WTC11 (cell line): ENCODE measurements around the gene HOXD8. TPM values are rescaled to one million over a fixed set of nuclear protein-coding genes. Genes with fewer than 3 reads are reported as not detected.

Experiments
- ATAC-seq: fragments of 200-7000 bp; cut with Tn5 transposase; 2 replicates; pipeline ENCODE4 v1.10.0; 2021; ENCODE audit warnings: mild to moderate bottlenecking, moderate library complexity
- CTCF ChIA-PET: fragments of 300-600 bp; sonication (Branson Sonifier 250); formaldehyde crosslinking; loops from one replicate; lab custom pipeline; 2021; ENCODE audit warnings: antibody characterized with exemption; lab: Charles Lee
- POLR2A ChIA-PET: fragments of 350-600 bp; sonication (Branson Sonifier 250); formaldehyde crosslinking; loops from one replicate; lab custom pipeline; 2021; ENCODE audit warnings: antibody characterized with exemption; lab: Charles Lee
- DNase-seq: peaks from one replicate; pipeline ENCODE4 v3.0.0; 2021; ENCODE audit warnings: low spot score
- H3K27ac Mint-ChIP-seq: 2 replicates; pipeline ENCODE4 v1.8.0; 2021; ENCODE audit warnings: mixed read lengths
- H3K27me3 Mint-ChIP-seq: 2 replicates; pipeline ENCODE4 v1.8.0; 2021; ENCODE audit warnings: low read depth, mild to moderate bottlenecking, moderate library complexity, mixed read lengths
- H3K36me3 Mint-ChIP-seq: 2 replicates; pipeline ENCODE4 v1.8.0; 2021; ENCODE audit warnings: mixed read lengths
- H3K4me1 Mint-ChIP-seq: 2 replicates; pipeline ENCODE4 v1.8.0; 2022; ENCODE audit warnings: mixed read lengths
- H3K4me3 Mint-ChIP-seq: 2 replicates; pipeline ENCODE4 v1.8.0; 2021; ENCODE audit warnings: mild to moderate bottlenecking, moderate library complexity, mixed read lengths
- H3K9me3 Mint-ChIP-seq: 2 replicates; pipeline ENCODE4 v1.8.0; 2021; ENCODE audit warnings: mixed read lengths
- ATF2 ChIP-seq: sonication (generic); formaldehyde crosslinking; IDR thresholded peaks from 2 replicates; pipeline ENCODE4 v1.8.1; 2022; ENCODE audit warnings: low read depth, missing genetic modification reagents, borderline replicate concordance
- ATF6 ChIP-seq: sonication (generic); formaldehyde crosslinking; IDR thresholded peaks from 2 replicates; pipeline ENCODE4 v1.8.1; 2023; ENCODE audit warnings: mild to moderate bottlenecking, missing genetic modification reagents
- CREB1 ChIP-seq: sonication (generic); formaldehyde crosslinking; IDR thresholded peaks from 2 replicates; pipeline ENCODE4 v1.8.0; 2023; ENCODE audit warnings: mild to moderate bottlenecking, missing genetic modification reagents
- FOXK1 ChIP-seq: sonication (generic); formaldehyde crosslinking; IDR thresholded peaks from 2 replicates; pipeline ENCODE4 v1.8.0; 2022; ENCODE audit warnings: mild to moderate bottlenecking, moderate library complexity, missing genetic modification reagents
- HMGA2 ChIP-seq: fragments of 250-450 bp; sonication (Bioruptor Pico); IDR thresholded peaks from 2 replicates; pipeline ENCODE4 v1.4.0; 2021; ENCODE audit warnings: mild to moderate bottlenecking, moderate library complexity
- HMGXB4 ChIP-seq: sonication (generic); formaldehyde crosslinking; IDR thresholded peaks from 2 replicates; pipeline ENCODE4 v1.8.1; 2023; ENCODE audit warnings: mild to moderate bottlenecking, moderate library complexity, missing genetic modification reagents
- MAX ChIP-seq: sonication (generic); formaldehyde crosslinking; IDR thresholded peaks from 2 replicates; pipeline ENCODE4 v1.8.0; 2022; ENCODE audit warnings: mild to moderate bottlenecking, missing genetic modification reagents
- MYBL2 ChIP-seq: sonication (generic); formaldehyde crosslinking; IDR thresholded peaks from 2 replicates; pipeline ENCODE4 v1.8.1; 2023; ENCODE audit warnings: mild to moderate bottlenecking, moderate library complexity, missing genetic modification reagents
- NFATC4 ChIP-seq: fragments of 250-450 bp; sonication (Bioruptor Pico); IDR thresholded peaks from 2 replicates; pipeline ENCODE4 v1.9.0; 2021; ENCODE audit warnings: mild to moderate bottlenecking
- NR3C1 ChIP-seq: sonication (generic); formaldehyde crosslinking; conservative IDR thresholded peaks from 2 replicates; pipeline ENCODE4 v1.8.1; 2023; ENCODE audit warnings: low read depth, mild to moderate bottlenecking, missing genetic modification reagents
- RELA ChIP-seq: sonication (generic); formaldehyde crosslinking; IDR thresholded peaks from 2 replicates; pipeline ENCODE4 v1.8.1; 2022; ENCODE audit warnings: missing genetic modification reagents, mild to moderate bottlenecking, borderline replicate concordance
- TCF7 ChIP-seq: sonication (generic); formaldehyde crosslinking; IDR thresholded peaks from 2 replicates; pipeline ENCODE4 v1.8.0; 2022; ENCODE audit warnings: mild to moderate bottlenecking, low read depth, missing genetic modification reagents, moderate library complexity
- TEAD1 ChIP-seq: sonication (generic); formaldehyde crosslinking; IDR thresholded peaks from 2 replicates; pipeline ENCODE4 v1.8.0; 2022; ENCODE audit warnings: mild to moderate bottlenecking, missing genetic modification reagents
- TP53 ChIP-seq: sonication (generic); formaldehyde crosslinking; IDR thresholded peaks from 2 replicates; pipeline ENCODE4 v1.8.1; 2023; ENCODE audit warnings: mild to moderate bottlenecking, missing genetic modification reagents
- ZMAT4 ChIP-seq: fragments of 250-450 bp; sonication (Bioruptor Pico); IDR thresholded peaks from 2 replicates; pipeline ENCODE4 v1.9.0; 2021; ENCODE audit warnings: mild to moderate bottlenecking
- total RNA-seq: library from RNA; stranded (reverse); gene quantifications from 3 replicates; pipeline ENCODE4 v1.2.3, GENCODE V29; 2021
- TF ChIP-seq, protein P1 (sequence below): sonication (generic); formaldehyde crosslinking; IDR thresholded peaks from 2 replicates; pipeline ENCODE4 v1.8.0; 2023; ENCODE audit warnings: missing genetic modification reagents, mild to moderate bottlenecking, borderline replicate concordance
- TF ChIP-seq, protein P2 (sequence below): sonication (generic); formaldehyde crosslinking; IDR thresholded peaks from 2 replicates; pipeline ENCODE4 v1.8.1; 2022; ENCODE audit warnings: low read depth, mild to moderate bottlenecking, moderate library complexity, missing genetic modification reagents, borderline replicate concordance
- TF ChIP-seq, protein P3 (sequence below): sonication (generic); formaldehyde crosslinking; IDR thresholded peaks from 2 replicates; pipeline ENCODE4 v1.8.1; 2022; ENCODE audit warnings: mild to moderate bottlenecking, moderate library complexity, missing genetic modification reagents
- TF ChIP-seq, protein P4 (sequence below): sonication (generic); formaldehyde crosslinking; IDR thresholded peaks from 2 replicates; pipeline ENCODE4 v1.8.1; 2022; ENCODE audit warnings: mild to moderate bottlenecking, missing genetic modification reagents, moderate library complexity, borderline replicate concordance

The HOXD8 gene
- total RNA-seq, 1 experiment from 2014 or later, result not detected

DNA sequence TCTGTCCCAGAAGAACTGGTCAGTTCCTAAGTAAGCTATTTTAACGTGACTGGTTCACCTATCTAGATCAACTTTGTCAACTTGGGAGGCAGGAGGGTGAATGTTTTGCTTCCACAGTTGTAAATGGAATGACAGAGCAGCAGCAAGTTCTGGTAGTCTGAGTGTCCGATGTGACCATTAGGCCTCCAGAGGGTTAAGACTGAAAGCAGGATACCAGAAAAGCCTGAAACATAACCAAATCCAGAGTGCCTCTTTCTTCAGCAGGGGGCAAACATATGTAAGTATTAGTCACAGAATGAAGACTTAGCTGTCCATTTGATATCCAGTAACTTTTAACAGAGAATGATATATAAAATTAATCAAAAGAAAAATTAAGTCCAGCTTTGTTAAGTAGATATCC, 36.8 kb downstream of the HOXD8 start:
- no peak overlapping the region for H3K4me3 Mint-ChIP-seq
- POLR2A ChIA-PET, result no interaction called here
- no peaks in the 10 kb centered on the region for H3K36me3 Mint-ChIP-seq
- no peak for DNase-seq
- TF ChIP-seq, protein P1, sequence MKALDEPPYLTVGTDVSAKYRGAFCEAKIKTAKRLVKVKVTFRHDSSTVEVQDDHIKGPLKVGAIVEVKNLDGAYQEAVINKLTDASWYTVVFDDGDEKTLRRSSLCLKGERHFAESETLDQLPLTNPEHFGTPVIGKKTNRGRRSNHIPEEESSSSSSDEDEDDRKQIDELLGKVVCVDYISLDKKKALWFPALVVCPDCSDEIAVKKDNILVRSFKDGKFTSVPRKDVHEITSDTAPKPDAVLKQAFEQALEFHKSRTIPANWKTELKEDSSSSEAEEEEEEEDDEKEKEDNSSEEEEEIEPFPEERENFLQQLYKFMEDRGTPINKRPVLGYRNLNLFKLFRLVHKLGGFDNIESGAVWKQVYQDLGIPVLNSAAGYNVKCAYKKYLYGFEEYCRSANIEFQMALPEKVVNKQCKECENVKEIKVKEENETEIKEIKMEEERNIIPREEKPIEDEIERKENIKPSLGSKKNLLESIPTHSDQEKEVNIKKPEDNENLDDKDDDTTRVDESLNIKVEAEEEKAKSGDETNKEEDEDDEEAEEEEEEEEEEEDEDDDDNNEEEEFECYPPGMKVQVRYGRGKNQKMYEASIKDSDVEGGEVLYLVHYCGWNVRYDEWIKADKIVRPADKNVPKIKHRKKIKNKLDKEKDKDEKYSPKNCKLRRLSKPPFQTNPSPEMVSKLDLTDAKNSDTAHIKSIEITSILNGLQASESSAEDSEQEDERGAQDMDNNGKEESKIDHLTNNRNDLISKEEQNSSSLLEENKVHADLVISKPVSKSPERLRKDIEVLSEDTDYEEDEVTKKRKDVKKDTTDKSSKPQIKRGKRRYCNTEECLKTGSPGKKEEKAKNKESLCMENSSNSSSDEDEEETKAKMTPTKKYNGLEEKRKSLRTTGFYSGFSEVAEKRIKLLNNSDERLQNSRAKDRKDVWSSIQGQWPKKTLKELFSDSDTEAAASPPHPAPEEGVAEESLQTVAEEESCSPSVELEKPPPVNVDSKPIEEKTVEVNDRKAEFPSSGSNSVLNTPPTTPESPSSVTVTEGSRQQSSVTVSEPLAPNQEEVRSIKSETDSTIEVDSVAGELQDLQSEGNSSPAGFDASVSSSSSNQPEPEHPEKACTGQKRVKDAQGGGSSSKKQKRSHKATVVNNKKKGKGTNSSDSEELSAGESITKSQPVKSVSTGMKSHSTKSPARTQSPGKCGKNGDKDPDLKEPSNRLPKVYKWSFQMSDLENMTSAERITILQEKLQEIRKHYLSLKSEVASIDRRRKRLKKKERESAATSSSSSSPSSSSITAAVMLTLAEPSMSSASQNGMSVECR (CRISPR knock-in tag), result no peak
- TF ChIP-seq, protein P2, sequence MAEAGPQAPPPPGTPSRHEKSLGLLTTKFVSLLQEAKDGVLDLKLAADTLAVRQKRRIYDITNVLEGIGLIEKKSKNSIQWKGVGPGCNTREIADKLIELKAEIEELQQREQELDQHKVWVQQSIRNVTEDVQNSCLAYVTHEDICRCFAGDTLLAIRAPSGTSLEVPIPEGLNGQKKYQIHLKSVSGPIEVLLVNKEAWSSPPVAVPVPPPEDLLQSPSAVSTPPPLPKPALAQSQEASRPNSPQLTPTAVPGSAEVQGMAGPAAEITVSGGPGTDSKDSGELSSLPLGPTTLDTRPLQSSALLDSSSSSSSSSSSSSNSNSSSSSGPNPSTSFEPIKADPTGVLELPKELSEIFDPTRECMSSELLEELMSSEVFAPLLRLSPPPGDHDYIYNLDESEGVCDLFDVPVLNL, result no peak
- no peak for TF ChIP-seq CREB1 (CRISPR knock-in tag)
- TF ChIP-seq, protein P3, sequence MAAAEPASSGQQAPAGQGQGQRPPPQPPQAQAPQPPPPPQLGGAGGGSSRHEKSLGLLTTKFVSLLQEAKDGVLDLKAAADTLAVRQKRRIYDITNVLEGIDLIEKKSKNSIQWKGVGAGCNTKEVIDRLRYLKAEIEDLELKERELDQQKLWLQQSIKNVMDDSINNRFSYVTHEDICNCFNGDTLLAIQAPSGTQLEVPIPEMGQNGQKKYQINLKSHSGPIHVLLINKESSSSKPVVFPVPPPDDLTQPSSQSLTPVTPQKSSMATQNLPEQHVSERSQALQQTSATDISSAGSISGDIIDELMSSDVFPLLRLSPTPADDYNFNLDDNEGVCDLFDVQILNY (CRISPR knock-in tag), result no peak
- no peak for TF ChIP-seq ZMAT4 (CRISPR knock-in tag)
- TF ChIP-seq TP53 (CRISPR knock-in tag), result no peak
- TF ChIP-seq MYBL2 (CRISPR knock-in tag), result no peak
- TF ChIP-seq ATF6, result no peak
- TF ChIP-seq, protein P4, sequence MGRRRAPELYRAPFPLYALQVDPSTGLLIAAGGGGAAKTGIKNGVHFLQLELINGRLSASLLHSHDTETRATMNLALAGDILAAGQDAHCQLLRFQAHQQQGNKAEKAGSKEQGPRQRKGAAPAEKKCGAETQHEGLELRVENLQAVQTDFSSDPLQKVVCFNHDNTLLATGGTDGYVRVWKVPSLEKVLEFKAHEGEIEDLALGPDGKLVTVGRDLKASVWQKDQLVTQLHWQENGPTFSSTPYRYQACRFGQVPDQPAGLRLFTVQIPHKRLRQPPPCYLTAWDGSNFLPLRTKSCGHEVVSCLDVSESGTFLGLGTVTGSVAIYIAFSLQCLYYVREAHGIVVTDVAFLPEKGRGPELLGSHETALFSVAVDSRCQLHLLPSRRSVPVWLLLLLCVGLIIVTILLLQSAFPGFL, result no peak
- TF ChIP-seq TEAD1 (CRISPR knock-in tag), result no peak
- no peak for TF ChIP-seq NFATC4 (CRISPR knock-in tag)
- no peak for TF ChIP-seq FOXK1 (CRISPR knock-in tag)
- TF ChIP-seq HMGA2, result no peak
- no peak for TF ChIP-seq NR3C1 (CRISPR knock-in tag)
- TF ChIP-seq MAX (CRISPR knock-in tag), result no peak
- no peak for TF ChIP-seq TCF7
- TF ChIP-seq, all 79 proteins: peak for 0
- Mint-ChIP-seq H3K9me3 (no peaks in the 10 kb centered on the region), H3K27ac (no peak overlapping the region), H3K4me1 (peaks cover 21% of the 10 kb centered on the region), H3K27me3 (peaks cover 100% of the 10 kb centered on the region)
- ATAC-seq, result no peak
- CTCF ChIA-PET, result interaction anchor here (1.5 to 1.6 kb wide), 2 partner anchors 289 to 388 kb away, joined by 3 to 4 read pairs; no protein-coding TSS in a partner anchor

GRCh38 chr2:176167398-176167797, 37.9 kb downstream of the HOXD8 start:
- ChIA-PET CTCF (no interaction called here), POLR2A (no interaction called here)
- H3K36me3 Mint-ChIP-seq, result no peaks in the 10 kb centered on the region
- H3K4me3 Mint-ChIP-seq, result no peak overlapping the region
- DNase-seq (no peak), ATAC-seq (no peak)
- H3K9me3 Mint-ChIP-seq, result no peaks in the 10 kb centered on the region
- peaks cover 100% of the 10 kb centered on the region for H3K27me3 Mint-ChIP-seq
- H3K27ac Mint-ChIP-seq, result no peak overlapping the region
- H3K4me1 Mint-ChIP-seq, result peaks cover 27% of the 10 kb centered on the region
- TF ChIP-seq HMGXB4 (CRISPR knock-in tag) (no peak), RELA (CRISPR knock-in tag) (no peak), ATF2 (CRISPR knock-in tag) (no peak)
